HepG2 (cell line): ENCODE measurements around the gene LCAT. TPM values are rescaled to one million over a fixed set of nuclear protein-coding genes. Genes with fewer than 3 reads are reported as not detected.
A peak's percentile ranks its signal among the peaks of the same experiment; 100 is the strongest.

Experiments used
- ATRX ChIP-seq: sonication (generic); formaldehyde crosslinking; IDR thresholded peaks from 2 replicates; pipeline ENCODE4 v1.4.0; 2020; ENCODE audit warnings: missing genetic modification reagents, borderline replicate concordance
- CBX2 ChIP-seq, 2 experiments: fragments of 200-600 bp in 1 of 2; sonication (generic); formaldehyde crosslinking in 1 of 2; IDR thresholded peaks; 2 replicates each; pipeline versions ENCODE4 v1.7.0 to v1.8.1; 2018 to 2022; ENCODE audit warnings: low read depth in 2 of 2, low read length in 1 of 2, mild to moderate bottlenecking in 1 of 2, missing genetic modification reagents in 1 of 2
- EP300 ChIP-seq, 3 experiments: sonication (generic) in 1 of 3; formaldehyde crosslinking in 1 of 3; IDR thresholded peaks; 2 replicates each; pipeline versions ENCODE4 v1.5.1 to v1.6.1; 2011 to 2020; ENCODE audit warnings: low read depth in 2 of 3, low read length in 2 of 3, borderline replicate concordance in 1 of 3, improper control_type of control experiment in 1 of 3, mild to moderate bottlenecking in 1 of 3, missing genetic modification reagents in 1 of 3, moderate library complexity in 1 of 3
- GFI1 ChIP-seq: sonication (generic); formaldehyde crosslinking; IDR thresholded peaks from 2 replicates; pipeline ENCODE4 v1.5.0; 2020; ENCODE audit warnings: missing genetic modification reagents, mild to moderate bottlenecking, borderline replicate concordance
- ISL2 ChIP-seq: sonication (generic); formaldehyde crosslinking; IDR thresholded peaks from 2 replicates; pipeline ENCODE4 v1.5.0; 2020; ENCODE audit warnings: missing genetic modification reagents
- TBX2 ChIP-seq: sonication (generic); formaldehyde crosslinking; IDR thresholded peaks from 2 replicates; pipeline ENCODE4 v1.5.0; 2020; ENCODE audit warnings: missing genetic modification reagents, mild to moderate bottlenecking, borderline replicate concordance
- ZBTB1 ChIP-seq: sonication (generic); formaldehyde crosslinking; IDR thresholded peaks from 2 replicates; pipeline ENCODE4 v1.4.0; 2020; ENCODE audit warnings: missing genetic modification reagents, borderline replicate concordance
- ZBTB42 ChIP-seq: sonication (generic); formaldehyde crosslinking; IDR thresholded peaks from 2 replicates; pipeline ENCODE4 v1.5.0; 2020; ENCODE audit warnings: mild to moderate bottlenecking, missing genetic modification reagents
- ZNF432 ChIP-seq: sonication (generic); formaldehyde crosslinking; IDR thresholded peaks from 2 replicates; pipeline ENCODE4 v1.5.0; 2020; ENCODE audit warnings: missing genetic modification reagents, mild to moderate bottlenecking, borderline replicate concordance
- ZNF446 ChIP-seq: sonication (generic); formaldehyde crosslinking; IDR thresholded peaks from 2 replicates; pipeline ENCODE4 v1.5.0; 2020; ENCODE audit warnings: mild to moderate bottlenecking, missing genetic modification reagents
- ZNF546 ChIP-seq: sonication (generic); formaldehyde crosslinking; conservative IDR thresholded peaks from 2 replicates; pipeline ENCODE4 v1.8.1; 2023; ENCODE audit warnings: mild to moderate bottlenecking, missing genetic modification reagents
- ZNF549 ChIP-seq: sonication (generic); formaldehyde crosslinking; IDR thresholded peaks from 2 replicates; pipeline ENCODE4 v1.5.0; 2020; ENCODE audit warnings: missing genetic modification reagents
- polyA plus RNA-seq, 8 experiments: library from polyadenylated mRNA; depleted of rRNA in 3 of 8; stranded (reverse) in 7 of 8; unstranded in 1 of 8; fragments of >200 nt; fragmentation: Illumina TruSeq in 4 of 8; extraction: Trizol in 4 of 8; gene quantifications; 2 replicates each; pipeline versions ENCODE4 v1.2.1 to v1.2.3, GENCODE V29; 2011 to 2016; ENCODE audit warnings: low read depth in 4 of 8, missing spikeins in 1 of 8, mixed read lengths in 1 of 8; ENCODE audit not compliant: insufficient read depth in 1 of 8
- total RNA-seq, 5 experiments: library from RNA; depleted of rRNA; stranded (reverse); fragments of >200 nt; fragmentation: Illumina TruSeq; extraction: Trizol; gene quantifications; 2 replicates each; pipeline ENCODE4 v1.2.3, GENCODE V29; 2016; ENCODE audit warnings: low read depth in 1 of 5
- TF ChIP-seq, protein P1 (sequence below): sonication (generic); formaldehyde crosslinking; IDR thresholded peaks from 2 replicates; pipeline ENCODE4 v1.8.0; 2022; ENCODE audit warnings: mild to moderate bottlenecking, missing genetic modification reagents; ENCODE audit not compliant: insufficient replicate concordance
- TF ChIP-seq, protein P2 (sequence below): sonication (generic); formaldehyde crosslinking; IDR thresholded peaks from 2 replicates; pipeline ENCODE4 v1.5.1; 2020; ENCODE audit warnings: missing genetic modification reagents, mild to moderate bottlenecking, borderline replicate concordance
- TF ChIP-seq, protein P3 (sequence below): sonication (generic); formaldehyde crosslinking; IDR thresholded peaks from 2 replicates; pipeline ENCODE4 v1.4.0; 2020; ENCODE audit warnings: missing genetic modification reagents
- TF ChIP-seq, protein P4 (sequence below): sonication (generic); formaldehyde crosslinking; conservative IDR thresholded peaks from 2 replicates; pipeline ENCODE4 v1.4.0; 2020; ENCODE audit warnings: missing genetic modification reagents
- TF ChIP-seq, protein P5 (sequence below): sonication (generic); formaldehyde crosslinking; IDR thresholded peaks from 2 replicates; pipeline ENCODE4 v1.4.0; 2020; ENCODE audit warnings: missing genetic modification reagents, borderline replicate concordance

The LCAT gene
- total and polyA plus RNA-seq, 2 of the 13 experiments (the other 11 are each of a cell fraction or from before 2014, with no cell fraction given) = 36.1 to 38.9 TPM

DNA sequence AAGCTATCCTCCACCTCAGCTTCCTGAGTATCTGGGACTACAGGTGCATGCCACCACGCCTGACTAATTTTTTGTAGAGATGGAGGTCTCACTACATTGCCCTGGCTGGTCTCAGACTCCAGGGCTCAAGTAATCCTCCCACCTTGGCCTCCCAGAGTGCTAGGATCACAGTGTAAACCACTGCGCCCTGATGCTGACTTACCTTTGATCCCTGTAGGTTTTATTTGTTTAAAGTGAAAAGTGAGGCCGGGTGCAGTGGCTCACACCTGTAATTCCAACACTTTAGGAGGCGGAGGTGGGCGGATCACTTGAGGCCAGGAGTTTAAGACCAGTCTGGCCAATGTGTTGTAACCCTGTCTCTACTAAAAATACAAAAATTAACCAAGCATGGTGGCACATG is 42.2 kb downstream of the LCAT start (continued):
- TF ChIP-seq, protein P1, sequence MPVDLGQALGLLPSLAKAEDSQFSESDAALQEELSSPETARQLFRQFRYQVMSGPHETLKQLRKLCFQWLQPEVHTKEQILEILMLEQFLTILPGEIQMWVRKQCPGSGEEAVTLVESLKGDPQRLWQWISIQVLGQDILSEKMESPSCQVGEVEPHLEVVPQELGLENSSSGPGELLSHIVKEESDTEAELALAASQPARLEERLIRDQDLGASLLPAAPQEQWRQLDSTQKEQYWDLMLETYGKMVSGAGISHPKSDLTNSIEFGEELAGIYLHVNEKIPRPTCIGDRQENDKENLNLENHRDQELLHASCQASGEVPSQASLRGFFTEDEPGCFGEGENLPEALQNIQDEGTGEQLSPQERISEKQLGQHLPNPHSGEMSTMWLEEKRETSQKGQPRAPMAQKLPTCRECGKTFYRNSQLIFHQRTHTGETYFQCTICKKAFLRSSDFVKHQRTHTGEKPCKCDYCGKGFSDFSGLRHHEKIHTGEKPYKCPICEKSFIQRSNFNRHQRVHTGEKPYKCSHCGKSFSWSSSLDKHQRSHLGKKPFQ (CRISPR knock-in tag) = peak; percentile 20
- TF ChIP-seq ISL2 (CRISPR knock-in tag) = no peak
- peak in 1 of 2 experiments; percentile 20; a peak in 1 of 4 replicates for TF ChIP-seq EP300 (IDR thresholded peaks at IDR 0.05; ENCODE audit: low read depth in 2 of 2, low read length in 2 of 2)
- no peak for TF ChIP-seq EP300 (CRISPR knock-in tag; IDR thresholded peaks at IDR 0.05; ENCODE audit: borderline replicate concordance)
- TF ChIP-seq, protein P2, sequence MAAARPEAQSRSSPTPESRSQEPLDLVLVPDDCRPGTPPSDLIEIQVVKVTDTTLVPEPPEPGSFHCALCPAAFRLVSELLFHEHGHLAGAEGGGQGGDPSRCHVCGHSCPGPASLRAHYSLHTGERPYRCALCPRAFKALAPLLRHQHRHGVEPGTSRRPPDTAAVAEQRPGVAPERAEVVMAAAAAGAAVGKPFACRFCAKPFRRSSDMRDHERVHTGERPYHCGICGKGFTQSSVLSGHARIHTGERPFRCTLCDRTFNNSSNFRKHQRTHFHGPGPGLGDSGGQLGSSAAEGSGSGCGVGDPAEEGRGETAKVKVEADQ = 0 out of 2 replicates have a peak, but pooled peaks have one; percentile 41
- TF ChIP-seq GFI1 (CRISPR knock-in tag) = peak; percentile 53; the same call in 1 of the 2 replicates
- no peak for TF ChIP-seq ZNF546 (CRISPR knock-in tag)
- TF ChIP-seq ZBTB1 (CRISPR knock-in tag) = no peak
- peak; percentile 87 for TF ChIP-seq TBX2
- no peak for TF ChIP-seq ZNF432
- TF ChIP-seq ATRX (CRISPR knock-in tag) = no peak
- TF ChIP-seq, protein P3, sequence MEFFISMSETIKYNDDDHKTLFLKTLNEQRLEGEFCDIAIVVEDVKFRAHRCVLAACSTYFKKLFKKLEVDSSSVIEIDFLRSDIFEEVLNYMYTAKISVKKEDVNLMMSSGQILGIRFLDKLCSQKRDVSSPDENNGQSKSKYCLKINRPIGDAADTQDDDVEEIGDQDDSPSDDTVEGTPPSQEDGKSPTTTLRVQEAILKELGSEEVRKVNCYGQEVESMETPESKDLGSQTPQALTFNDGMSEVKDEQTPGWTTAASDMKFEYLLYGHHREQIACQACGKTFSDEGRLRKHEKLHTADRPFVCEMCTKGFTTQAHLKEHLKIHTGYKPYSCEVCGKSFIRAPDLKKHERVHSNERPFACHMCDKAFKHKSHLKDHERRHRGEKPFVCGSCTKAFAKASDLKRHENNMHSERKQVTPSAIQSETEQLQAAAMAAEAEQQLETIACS (CRISPR knock-in tag) = no peak
- TF ChIP-seq, protein P4, sequence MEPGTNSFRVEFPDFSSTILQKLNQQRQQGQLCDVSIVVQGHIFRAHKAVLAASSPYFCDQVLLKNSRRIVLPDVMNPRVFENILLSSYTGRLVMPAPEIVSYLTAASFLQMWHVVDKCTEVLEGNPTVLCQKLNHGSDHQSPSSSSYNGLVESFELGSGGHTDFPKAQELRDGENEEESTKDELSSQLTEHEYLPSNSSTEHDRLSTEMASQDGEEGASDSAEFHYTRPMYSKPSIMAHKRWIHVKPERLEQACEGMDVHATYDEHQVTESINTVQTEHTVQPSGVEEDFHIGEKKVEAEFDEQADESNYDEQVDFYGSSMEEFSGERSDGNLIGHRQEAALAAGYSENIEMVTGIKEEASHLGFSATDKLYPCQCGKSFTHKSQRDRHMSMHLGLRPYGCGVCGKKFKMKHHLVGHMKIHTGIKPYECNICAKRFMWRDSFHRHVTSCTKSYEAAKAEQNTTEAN (CRISPR knock-in tag) = peak; percentile 63; the same call in 1 of the 2 replicates
- TF ChIP-seq ZNF549 (CRISPR knock-in tag) = no peak
- no peak for TF ChIP-seq ZNF446
- TF ChIP-seq CBX2 (IDR thresholded peaks at IDR 0.05; ENCODE audit: low read depth, low read length) = no peak
- no peak for TF ChIP-seq CBX2 (CRISPR knock-in tag; IDR thresholded peaks at IDR 0.05; ENCODE audit: low read depth)
- TF ChIP-seq, protein P5, sequence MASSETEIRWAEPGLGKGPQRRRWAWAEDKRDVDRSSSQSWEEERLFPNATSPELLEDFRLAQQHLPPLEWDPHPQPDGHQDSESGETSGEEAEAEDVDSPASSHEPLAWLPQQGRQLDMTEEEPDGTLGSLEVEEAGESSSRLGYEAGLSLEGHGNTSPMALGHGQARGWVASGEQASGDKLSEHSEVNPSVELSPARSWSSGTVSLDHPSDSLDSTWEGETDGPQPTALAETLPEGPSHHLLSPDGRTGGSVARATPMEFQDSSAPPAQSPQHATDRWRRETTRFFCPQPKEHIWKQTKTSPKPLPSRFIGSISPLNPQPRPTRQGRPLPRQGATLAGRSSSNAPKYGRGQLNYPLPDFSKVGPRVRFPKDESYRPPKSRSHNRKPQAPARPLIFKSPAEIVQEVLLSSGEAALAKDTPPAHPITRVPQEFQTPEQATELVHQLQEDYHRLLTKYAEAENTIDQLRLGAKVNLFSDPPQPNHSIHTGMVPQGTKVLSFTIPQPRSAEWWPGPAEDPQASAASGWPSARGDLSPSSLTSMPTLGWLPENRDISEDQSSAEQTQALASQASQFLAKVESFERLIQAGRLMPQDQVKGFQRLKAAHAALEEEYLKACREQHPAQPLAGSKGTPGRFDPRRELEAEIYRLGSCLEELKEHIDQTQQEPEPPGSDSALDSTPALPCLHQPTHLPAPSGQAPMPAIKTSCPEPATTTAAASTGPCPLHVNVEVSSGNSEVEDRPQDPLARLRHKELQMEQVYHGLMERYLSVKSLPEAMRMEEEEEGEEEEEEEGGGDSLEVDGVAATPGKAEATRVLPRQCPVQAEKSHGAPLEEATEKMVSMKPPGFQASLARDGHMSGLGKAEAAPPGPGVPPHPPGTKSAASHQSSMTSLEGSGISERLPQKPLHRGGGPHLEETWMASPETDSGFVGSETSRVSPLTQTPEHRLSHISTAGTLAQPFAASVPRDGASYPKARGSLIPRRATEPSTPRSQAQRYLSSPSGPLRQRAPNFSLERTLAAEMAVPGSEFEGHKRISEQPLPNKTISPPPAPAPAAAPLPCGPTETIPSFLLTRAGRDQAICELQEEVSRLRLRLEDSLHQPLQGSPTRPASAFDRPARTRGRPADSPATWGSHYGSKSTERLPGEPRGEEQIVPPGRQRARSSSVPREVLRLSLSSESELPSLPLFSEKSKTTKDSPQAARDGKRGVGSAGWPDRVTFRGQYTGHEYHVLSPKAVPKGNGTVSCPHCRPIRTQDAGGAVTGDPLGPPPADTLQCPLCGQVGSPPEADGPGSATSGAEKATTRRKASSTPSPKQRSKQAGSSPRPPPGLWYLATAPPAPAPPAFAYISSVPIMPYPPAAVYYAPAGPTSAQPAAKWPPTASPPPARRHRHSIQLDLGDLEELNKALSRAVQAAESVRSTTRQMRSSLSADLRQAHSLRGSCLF (CRISPR knock-in tag) = no peak
- no peak for TF ChIP-seq ZBTB42
